ENCODE measurements around the gene OVCH2.

Gene OVCH2

DNA sequence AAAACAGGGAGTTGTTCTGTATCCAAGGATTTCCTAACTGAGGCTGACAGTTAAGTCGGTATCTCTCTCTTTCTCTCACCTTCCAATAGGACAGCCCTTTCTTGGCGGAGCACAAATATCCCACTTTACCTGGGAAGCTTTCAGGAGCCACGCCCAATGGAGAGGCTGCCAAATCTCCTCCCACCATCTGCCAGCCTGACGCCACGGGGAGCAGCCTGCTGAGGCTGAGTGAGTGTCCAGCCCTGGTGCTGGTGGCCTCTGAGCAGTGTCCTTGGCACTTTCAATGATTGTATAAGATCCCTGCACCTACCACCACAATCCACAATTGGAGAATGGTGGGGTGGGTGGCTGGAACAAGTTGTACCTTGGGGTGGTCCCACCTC lies 66.6 kb downstream of the OVCH2 start:
- DNase-seq (ENCODE audit: low spot score) = no peak
